Measurements from ENCODE around the gene FRMD5. TPM values are rescaled to one million over a fixed set of nuclear protein-coding genes. Genes with fewer than 3 reads are reported as not detected.
A peak's percentile ranks its signal among the peaks of the same experiment; 100 is the strongest.

The FRMD5 gene
- total RNA-seq, 1 donor from 2014 or later, result 1.5 TPM

GRCh38 chr15:43879386-43880355 lies 315.4 kb downstream of the FRMD5 start:
- Mint-ChIP-seq H3K27ac (ENCODE audit: unreplicated experiment) (no peak overlapping the region), H3K27me3 (ENCODE audit: low read depth) (no peaks in the 10 kb centered on the region), H3K9me3 (ENCODE audit: low read depth) (no peaks in the 10 kb centered on the region), H3K4me3 (ENCODE audit: unreplicated experiment) (no peak overlapping the region), H3K36me3 (ENCODE audit: low read depth) (no peaks in the 10 kb centered on the region), H3K4me1 (ENCODE audit: low read depth) (no peaks in the 10 kb centered on the region)
- DNase-seq (ENCODE audit: low spot score), result no peak
- no peak for TF ChIP-seq CTCF (IDR thresholded peaks at IDR 0.05)

- Mint-ChIP-seq H3K27ac (ENCODE audit: unreplicated experiment) (no peak overlapping the region), H3K27me3 (ENCODE audit: low read depth) (no peaks in the 10 kb centered on the region), H3K9me3 (ENCODE audit: low read depth) (no peaks in the 10 kb centered on the region), H3K4me1 (ENCODE audit: low read depth) (no peaks in the 10 kb centered on the region), H3K4me3 (ENCODE audit: unreplicated experiment) (no peak overlapping the region), H3K36me3 (ENCODE audit: low read depth) (no peaks in the 10 kb centered on the region)
- DNase-seq (ENCODE audit: low spot score), result no peak
- TF ChIP-seq CTCF (IDR thresholded peaks at IDR 0.05), result no peak
Observed at GRCh38 chr15:43878446-43878845, 316.6 kb downstream of the FRMD5 start.

GRCh38 chr15:43877371-43877770 lies 317.7 kb downstream of the FRMD5 start:
- TF ChIP-seq CTCF (IDR thresholded peaks at IDR 0.05), result no peak
- DNase-seq (ENCODE audit: low spot score), result no peak
- H3K4me1 Mint-ChIP-seq (ENCODE audit: low read depth), result no peaks in the 10 kb centered on the region
- no peak overlapping the region for H3K4me3 Mint-ChIP-seq (ENCODE audit: unreplicated experiment)
- no peaks in the 10 kb centered on the region for H3K9me3 Mint-ChIP-seq (ENCODE audit: low read depth)
- H3K27ac Mint-ChIP-seq (ENCODE audit: unreplicated experiment), result peak overlapping the region; percentile 2
- no peaks in the 10 kb centered on the region for H3K27me3 Mint-ChIP-seq (ENCODE audit: low read depth)
- H3K36me3 Mint-ChIP-seq (ENCODE audit: low read depth), result no peaks in the 10 kb centered on the region

- no peaks in the 10 kb centered on the region for H3K9me3 Mint-ChIP-seq (ENCODE audit: low read depth)
- no peak overlapping the region for H3K4me3 Mint-ChIP-seq (ENCODE audit: unreplicated experiment)
- no peak for DNase-seq (ENCODE audit: low spot score)
- TF ChIP-seq CTCF (IDR thresholded peaks at IDR 0.05), result no peak
- no peak overlapping the region for H3K27ac Mint-ChIP-seq (ENCODE audit: unreplicated experiment)
- H3K36me3 Mint-ChIP-seq (ENCODE audit: low read depth), result no peaks in the 10 kb centered on the region
- no peaks in the 10 kb centered on the region for H3K4me1 Mint-ChIP-seq (ENCODE audit: low read depth)
- H3K27me3 Mint-ChIP-seq (ENCODE audit: low read depth), result no peaks in the 10 kb centered on the region
Observed at GRCh38 chr15:43876872-43877271, 318.2 kb downstream of the FRMD5 start.

GRCh38 chr15:43873651-43874050 lies 321.4 kb downstream of the FRMD5 start:
- no peak overlapping the region for H3K4me3 Mint-ChIP-seq (ENCODE audit: unreplicated experiment)
- H3K4me1 Mint-ChIP-seq (ENCODE audit: low read depth), result no peaks in the 10 kb centered on the region
- no peak overlapping the region for H3K27ac Mint-ChIP-seq (ENCODE audit: unreplicated experiment)
- TF ChIP-seq CTCF (IDR thresholded peaks at IDR 0.05), result no peak
- no peaks in the 10 kb centered on the region for H3K36me3 Mint-ChIP-seq (ENCODE audit: low read depth)
- DNase-seq (ENCODE audit: low spot score), result no peak
- H3K27me3 Mint-ChIP-seq (ENCODE audit: low read depth), result no peaks in the 10 kb centered on the region
- no peaks in the 10 kb centered on the region for H3K9me3 Mint-ChIP-seq (ENCODE audit: low read depth)

All from chondrocyte (in vitro differentiated cells).